HepG2 (cell line): ENCODE data around the gene GFER. TPM values are rescaled to one million over a fixed set of nuclear protein-coding genes. Genes with fewer than 3 reads are reported as not detected.

Experiments
- AKAP8 ChIP-seq: sonication (generic); formaldehyde crosslinking; IDR thresholded peaks from 2 replicates; pipeline ENCODE4 v1.5.1; 2020; ENCODE audit warnings: mild to moderate bottlenecking, missing genetic modification reagents
- CBFB ChIP-seq: sonication (generic); formaldehyde crosslinking; IDR thresholded peaks from 2 replicates; pipeline ENCODE4 v1.4.0; 2020; ENCODE audit warnings: missing genetic modification reagents
- EZH2 ChIP-seq: conservative IDR thresholded peaks from 2 replicates; pipeline ENCODE4 v1.6.1; 2012; ENCODE audit warnings: mild to moderate bottlenecking, low read depth, low read length, moderate library complexity
- ONECUT2 ChIP-seq: sonication (generic); formaldehyde crosslinking; IDR thresholded peaks from 2 replicates; pipeline ENCODE4 v1.4.0; 2020; ENCODE audit warnings: missing genetic modification reagents
- PHF8 ChIP-seq: sonication (generic); formaldehyde crosslinking; IDR thresholded peaks from 2 replicates; pipeline ENCODE4 v1.5.0; 2020; ENCODE audit warnings: missing genetic modification reagents
- RORA ChIP-seq: sonication (generic); formaldehyde crosslinking; IDR thresholded peaks from 2 replicates; pipeline ENCODE4 v1.5.0; 2020; ENCODE audit warnings: mild to moderate bottlenecking, missing genetic modification reagents, moderate library complexity
- SPEN ChIP-seq: sonication (generic); formaldehyde crosslinking; IDR thresholded peaks from 2 replicates; pipeline ENCODE4 v1.5.1; 2020; ENCODE audit warnings: low read depth, mild to moderate bottlenecking, missing genetic modification reagents
- TRIM22 ChIP-seq: fragments of 450-650 bp; IDR thresholded peaks from 2 replicates; pipeline ENCODE4 v1.6.1; 2017
- ZBTB1 ChIP-seq: sonication (generic); formaldehyde crosslinking; IDR thresholded peaks from 2 replicates; pipeline ENCODE4 v1.4.0; 2020; ENCODE audit warnings: missing genetic modification reagents, borderline replicate concordance
- ZBTB33 ChIP-seq: sonication (generic); formaldehyde crosslinking; IDR thresholded peaks from 2 replicates; pipeline ENCODE4 v1.4.0; 2020; ENCODE audit warnings: missing genetic modification reagents
- ZNF451 ChIP-seq: sonication (generic); formaldehyde crosslinking; IDR thresholded peaks from 2 replicates; pipeline ENCODE4 v1.5.0; 2020; ENCODE audit warnings: mild to moderate bottlenecking, missing genetic modification reagents
- ZNF607 ChIP-seq: sonication (generic); formaldehyde crosslinking; IDR thresholded peaks from 2 replicates; pipeline ENCODE4 v1.5.1; 2020; ENCODE audit warnings: missing genetic modification reagents, mild to moderate bottlenecking, borderline replicate concordance
- polyA plus RNA-seq, 8 experiments: library from polyadenylated mRNA; depleted of rRNA in 3 of 8; stranded (reverse) in 7 of 8; unstranded in 1 of 8; fragments of >200 nt; fragmentation: Illumina TruSeq in 4 of 8; extraction: Trizol in 4 of 8; gene quantifications; 2 replicates each; pipeline versions ENCODE4 v1.2.1 to v1.2.3, GENCODE V29; 2011 to 2016; ENCODE audit warnings: low read depth in 4 of 8, missing spikeins in 1 of 8, mixed read lengths in 1 of 8; ENCODE audit not compliant: insufficient read depth in 1 of 8
- total RNA-seq, 5 experiments: library from RNA; depleted of rRNA; stranded (reverse); fragments of >200 nt; fragmentation: Illumina TruSeq; extraction: Trizol; gene quantifications; 2 replicates each; pipeline ENCODE4 v1.2.3, GENCODE V29; 2016; ENCODE audit warnings: low read depth in 1 of 5
- TF ChIP-seq, protein P1 (sequence below): sonication (generic); formaldehyde crosslinking; IDR thresholded peaks from 2 replicates; pipeline ENCODE4 v1.8.1; 2023; ENCODE audit warnings: missing genetic modification reagents, mild to moderate bottlenecking, borderline replicate concordance
- TF ChIP-seq, protein P2 (sequence below): sonication (generic); formaldehyde crosslinking; IDR thresholded peaks from 2 replicates; pipeline ENCODE4 v1.4.0; 2020; ENCODE audit warnings: mild to moderate bottlenecking, missing genetic modification reagents
- TF ChIP-seq, protein P3 (sequence below): sonication (generic); formaldehyde crosslinking; IDR thresholded peaks from 2 replicates; pipeline ENCODE4 v1.8.1; 2023; ENCODE audit warnings: mild to moderate bottlenecking, inconsistent platforms, moderate library complexity, missing genetic modification reagents, borderline replicate concordance
- TF ChIP-seq, protein P4 (sequence below): sonication (generic); formaldehyde crosslinking; IDR thresholded peaks from 2 replicates; pipeline ENCODE4 v1.5.0; 2020; ENCODE audit warnings: mild to moderate bottlenecking, missing genetic modification reagents
- TF ChIP-seq, protein P5 (sequence below): sonication (generic); formaldehyde crosslinking; IDR thresholded peaks from 2 replicates; pipeline ENCODE4 v1.9.0; 2022; ENCODE audit warnings: missing genetic modification reagents, mild to moderate bottlenecking, borderline replicate concordance

Gene GFER
- total and polyA plus RNA-seq, 2 of the 13 experiments (the other 11 are each of a cell fraction or from before 2014, with no cell fraction given) = 28.6 to 71.7 TPM

DNA sequence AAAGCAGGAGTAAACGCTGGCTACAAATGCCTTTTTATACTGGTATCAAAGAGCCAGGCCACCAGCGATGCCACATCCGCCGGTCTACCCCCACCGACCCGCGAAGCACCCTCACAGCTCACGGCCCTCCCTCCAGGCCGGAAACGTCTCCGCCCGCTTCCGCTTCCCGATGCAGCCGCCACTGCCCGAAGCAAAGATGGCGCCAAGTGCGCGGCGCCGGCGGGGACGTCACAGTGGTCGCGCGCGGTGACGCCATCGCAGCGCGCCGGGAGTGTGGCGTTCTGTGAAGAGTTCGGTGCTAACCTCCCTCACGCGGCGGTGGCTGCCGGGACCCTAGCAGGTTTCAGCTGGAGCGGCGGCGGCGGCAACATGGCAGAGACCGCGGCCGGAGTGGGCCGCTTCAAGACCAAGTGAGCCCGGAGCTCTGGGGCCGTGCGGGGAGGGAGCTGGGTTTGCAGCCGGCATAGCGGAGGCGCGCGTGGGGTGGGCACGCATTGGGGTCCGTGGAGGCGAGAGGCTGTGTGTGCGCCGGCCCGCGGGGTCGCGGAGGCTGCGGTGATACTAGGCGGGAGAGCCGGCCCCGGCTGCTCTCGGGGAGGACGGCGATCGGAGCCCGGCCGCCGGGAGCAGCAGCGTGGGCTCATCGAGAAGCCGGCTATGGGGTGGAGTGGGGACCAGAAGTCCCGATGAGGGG is 12.1 kb upstream of the GFER start, which contains the start of gene TBL3 (continued):
- TF ChIP-seq, protein P1, sequence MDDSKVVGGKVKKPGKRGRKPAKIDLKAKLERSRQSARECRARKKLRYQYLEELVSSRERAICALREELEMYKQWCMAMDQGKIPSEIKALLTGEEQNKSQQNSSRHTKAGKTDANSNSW (CRISPR knock-in tag) = peak; percentile 85; the same call in 1 of the 2 replicates
- TF ChIP-seq, protein P2, sequence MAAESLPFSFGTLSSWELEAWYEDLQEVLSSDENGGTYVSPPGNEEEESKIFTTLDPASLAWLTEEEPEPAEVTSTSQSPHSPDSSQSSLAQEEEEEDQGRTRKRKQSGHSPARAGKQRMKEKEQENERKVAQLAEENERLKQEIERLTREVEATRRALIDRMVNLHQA (CRISPR knock-in tag) = no peak
- TF ChIP-seq ZNF607 = 0 out of 2 replicates have a peak, but pooled peaks have one; percentile 53
- TF ChIP-seq RORA (CRISPR knock-in tag) = no peak
- TF ChIP-seq, protein P3, sequence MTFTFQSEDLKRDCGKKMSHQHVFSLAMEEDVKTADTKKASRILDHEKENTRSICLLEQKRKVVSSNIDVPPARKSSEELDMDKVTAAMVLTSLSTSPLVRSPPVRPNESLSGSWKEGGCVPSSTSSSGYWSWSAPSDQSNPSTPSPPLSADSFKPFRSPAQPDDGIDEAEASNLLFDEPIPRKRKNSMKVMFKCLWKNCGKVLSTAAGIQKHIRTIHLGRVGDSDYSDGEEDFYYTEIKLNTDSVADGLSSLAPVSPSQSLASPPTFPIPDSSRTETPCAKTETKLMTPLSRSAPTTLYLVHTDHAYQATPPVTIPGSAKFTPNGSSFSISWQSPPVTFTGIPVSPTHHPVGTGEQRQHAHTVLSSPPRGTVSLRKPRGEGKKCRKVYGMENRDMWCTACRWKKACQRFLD (CRISPR knock-in tag) = peak; percentile 70; the same call in 1 of the 2 replicates
- TF ChIP-seq TRIM22 = no peak
- no peak for TF ChIP-seq ZBTB1 (CRISPR knock-in tag)
- TF ChIP-seq EZH2 = no peak
- peak; percentile 99 for TF ChIP-seq SPEN (CRISPR knock-in tag)
- no peak for TF ChIP-seq ONECUT2 (CRISPR knock-in tag)
- TF ChIP-seq, protein P4, sequence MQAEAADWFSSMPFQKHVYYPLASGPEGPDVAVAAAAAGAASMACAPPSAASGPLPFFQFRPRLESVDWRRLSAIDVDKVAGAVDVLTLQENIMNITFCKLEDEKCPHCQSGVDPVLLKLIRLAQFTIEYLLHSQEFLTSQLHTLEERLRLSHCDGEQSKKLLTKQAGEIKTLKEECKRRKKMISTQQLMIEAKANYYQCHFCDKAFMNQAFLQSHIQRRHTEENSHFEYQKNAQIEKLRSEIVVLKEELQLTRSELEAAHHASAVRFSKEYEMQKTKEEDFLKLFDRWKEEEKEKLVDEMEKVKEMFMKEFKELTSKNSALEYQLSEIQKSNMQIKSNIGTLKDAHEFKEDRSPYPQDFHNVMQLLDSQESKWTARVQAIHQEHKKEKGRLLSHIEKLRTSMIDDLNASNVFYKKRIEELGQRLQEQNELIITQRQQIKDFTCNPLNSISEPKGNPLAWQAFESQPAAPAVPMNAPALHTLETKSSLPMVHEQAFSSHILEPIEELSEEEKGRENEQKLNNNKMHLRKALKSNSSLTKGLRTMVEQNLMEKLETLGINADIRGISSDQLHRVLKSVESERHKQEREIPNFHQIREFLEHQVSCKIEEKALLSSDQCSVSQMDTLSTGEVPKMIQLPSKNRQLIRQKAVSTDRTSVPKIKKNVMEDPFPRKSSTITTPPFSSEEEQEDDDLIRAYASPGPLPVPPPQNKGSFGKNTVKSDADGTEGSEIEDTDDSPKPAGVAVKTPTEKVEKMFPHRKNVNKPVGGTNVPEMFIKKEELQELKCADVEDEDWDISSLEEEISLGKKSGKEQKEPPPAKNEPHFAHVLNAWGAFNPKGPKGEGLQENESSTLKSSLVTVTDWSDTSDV = no peak
- TF ChIP-seq AKAP8 (CRISPR knock-in tag) = peak; percentile 93
- peak; percentile 93 for TF ChIP-seq PHF8 (CRISPR knock-in tag)
- peak; percentile 75 for TF ChIP-seq ZNF451 (CRISPR knock-in tag)
- TF ChIP-seq, protein P5, sequence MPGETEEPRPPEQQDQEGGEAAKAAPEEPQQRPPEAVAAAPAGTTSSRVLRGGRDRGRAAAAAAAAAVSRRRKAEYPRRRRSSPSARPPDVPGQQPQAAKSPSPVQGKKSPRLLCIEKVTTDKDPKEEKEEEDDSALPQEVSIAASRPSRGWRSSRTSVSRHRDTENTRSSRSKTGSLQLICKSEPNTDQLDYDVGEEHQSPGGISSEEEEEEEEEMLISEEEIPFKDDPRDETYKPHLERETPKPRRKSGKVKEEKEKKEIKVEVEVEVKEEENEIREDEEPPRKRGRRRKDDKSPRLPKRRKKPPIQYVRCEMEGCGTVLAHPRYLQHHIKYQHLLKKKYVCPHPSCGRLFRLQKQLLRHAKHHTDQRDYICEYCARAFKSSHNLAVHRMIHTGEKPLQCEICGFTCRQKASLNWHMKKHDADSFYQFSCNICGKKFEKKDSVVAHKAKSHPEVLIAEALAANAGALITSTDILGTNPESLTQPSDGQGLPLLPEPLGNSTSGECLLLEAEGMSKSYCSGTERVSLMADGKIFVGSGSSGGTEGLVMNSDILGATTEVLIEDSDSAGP = peak; percentile 95
- TF ChIP-seq ZBTB33 (CRISPR knock-in tag) = peak; percentile 75
- peak; percentile 97 for TF ChIP-seq CBFB (CRISPR knock-in tag)
